Measurements from ENCODE around the gene ABCA3. TPM values are rescaled to one million over a fixed set of nuclear protein-coding genes. Genes with fewer than 3 reads are reported as not detected.
"Not testable (repeated sequence)": the region's sequence is repeated elsewhere in the genome, so short reads cannot be mapped to it uniquely, and the experiment has no call there.

The ABCA3 gene
- total and polyA plus RNA-seq, 11 donors: 6.7 to 16.5 (median 9.6) TPM

DNA sequence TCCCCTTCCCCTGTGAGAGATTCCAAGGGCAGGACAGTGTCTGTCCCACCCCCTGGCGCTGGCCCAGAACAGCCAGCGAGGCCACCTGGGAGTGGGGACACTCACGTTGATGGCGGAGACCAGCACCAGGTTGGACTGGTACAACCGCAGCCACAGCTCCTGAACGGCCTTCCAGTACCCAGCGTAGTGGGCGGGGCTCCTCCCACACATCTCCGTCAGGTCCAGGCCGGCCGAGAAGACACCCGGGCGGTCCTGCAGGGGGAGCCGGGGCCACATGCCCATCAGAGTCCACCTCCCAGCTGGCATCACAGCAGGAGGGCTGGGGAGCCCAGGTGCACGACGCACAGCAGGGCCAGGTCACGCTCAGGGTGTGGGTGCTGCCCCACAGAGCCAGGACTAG, 96.2 kb downstream of the ABCA3 start:
- ATAC-seq: peak in 1 of 4 donors; percentile 5
- TF ChIP-seq, protein P1, sequence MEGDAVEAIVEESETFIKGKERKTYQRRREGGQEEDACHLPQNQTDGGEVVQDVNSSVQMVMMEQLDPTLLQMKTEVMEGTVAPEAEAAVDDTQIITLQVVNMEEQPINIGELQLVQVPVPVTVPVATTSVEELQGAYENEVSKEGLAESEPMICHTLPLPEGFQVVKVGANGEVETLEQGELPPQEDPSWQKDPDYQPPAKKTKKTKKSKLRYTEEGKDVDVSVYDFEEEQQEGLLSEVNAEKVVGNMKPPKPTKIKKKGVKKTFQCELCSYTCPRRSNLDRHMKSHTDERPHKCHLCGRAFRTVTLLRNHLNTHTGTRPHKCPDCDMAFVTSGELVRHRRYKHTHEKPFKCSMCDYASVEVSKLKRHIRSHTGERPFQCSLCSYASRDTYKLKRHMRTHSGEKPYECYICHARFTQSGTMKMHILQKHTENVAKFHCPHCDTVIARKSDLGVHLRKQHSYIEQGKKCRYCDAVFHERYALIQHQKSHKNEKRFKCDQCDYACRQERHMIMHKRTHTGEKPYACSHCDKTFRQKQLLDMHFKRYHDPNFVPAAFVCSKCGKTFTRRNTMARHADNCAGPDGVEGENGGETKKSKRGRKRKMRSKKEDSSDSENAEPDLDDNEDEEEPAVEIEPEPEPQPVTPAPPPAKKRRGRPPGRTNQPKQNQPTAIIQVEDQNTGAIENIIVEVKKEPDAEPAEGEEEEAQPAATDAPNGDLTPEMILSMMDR (IDR thresholded peaks at IDR 0.05): no peak
- TF ChIP-seq POLR2A (IDR thresholded peaks at IDR 0.05): no peak
- Histone ChIP-seq H3K36me3 (peaks cover 5 to 83% (median 58%) of the 10 kb centered on the region in 9 donors), H3K4me1 (no peaks in the 10 kb centered on the region), H3K27ac (no peak overlapping the region), H3K27me3 (no peaks in the 10 kb centered on the region), H3K9me3 (no peaks in the 10 kb centered on the region), H3K4me3 (no peak overlapping the region)
- 67 to 80% (median 72%) methylated on average over 13 to 17 of the region's 17 CpGs for WGBS, 4 donors
- intact Hi-C loops (cut with DNase I): loop anchor here in 1 of 10 donors (10.0 kb wide), 1 partner anchor 90 kb away; the partner anchor contains the start of gene TRAF7
- no peak for DNase-seq

DNA sequence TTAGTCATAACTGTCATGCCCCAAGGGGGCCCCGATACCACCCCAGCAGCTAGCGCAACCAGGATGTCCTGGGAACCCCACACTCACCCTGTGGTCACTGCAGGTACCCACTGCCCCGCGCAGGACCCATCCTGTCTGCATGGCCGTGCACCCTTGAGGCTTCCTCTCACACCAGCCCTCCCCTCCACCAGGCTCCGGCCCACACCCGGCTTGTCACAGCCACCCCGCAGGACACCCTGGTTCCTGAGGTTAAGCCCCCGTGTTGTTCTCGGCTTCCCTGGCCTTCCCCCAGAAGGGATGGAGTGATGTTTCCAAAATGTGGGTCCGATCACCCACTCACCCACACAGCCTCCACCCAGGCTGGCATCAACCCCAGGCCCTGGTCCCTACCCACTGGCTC, 96.7 kb downstream of the ABCA3 start:
- H3K4me1 ChIP-seq: peaks cover 0 to under 1% (median 0%) of the 10 kb centered on the region in 12 donors
- H3K4me3 ChIP-seq: no peak overlapping the region
- H3K36me3 ChIP-seq: peaks cover 5 to 80% (median 60%) of the 10 kb centered on the region in 9 donors
- no peaks in the 10 kb centered on the region for H3K27me3 ChIP-seq
- ATAC-seq (no peak), DNase-seq (peak in 1 of 5 donors; percentile 22)
- WGBS, 4 donors: 95 to 97% (median 96%) methylated on average over 10 to 11 of the region's 11 CpGs
- no peaks in the 10 kb centered on the region for H3K9me3 ChIP-seq
- TF ChIP-seq, protein P1 (IDR thresholded peaks at IDR 0.05): no peak
- TF ChIP-seq POLR2A (IDR thresholded peaks at IDR 0.05): no peak
- intact Hi-C loops (cut with DNase I): loop anchor here in 1 of 10 donors (10.0 kb wide), 1 partner anchor 89 kb away; the partner anchor contains the start of gene TRAF7
- H3K27ac ChIP-seq: no peak overlapping the region

DNA sequence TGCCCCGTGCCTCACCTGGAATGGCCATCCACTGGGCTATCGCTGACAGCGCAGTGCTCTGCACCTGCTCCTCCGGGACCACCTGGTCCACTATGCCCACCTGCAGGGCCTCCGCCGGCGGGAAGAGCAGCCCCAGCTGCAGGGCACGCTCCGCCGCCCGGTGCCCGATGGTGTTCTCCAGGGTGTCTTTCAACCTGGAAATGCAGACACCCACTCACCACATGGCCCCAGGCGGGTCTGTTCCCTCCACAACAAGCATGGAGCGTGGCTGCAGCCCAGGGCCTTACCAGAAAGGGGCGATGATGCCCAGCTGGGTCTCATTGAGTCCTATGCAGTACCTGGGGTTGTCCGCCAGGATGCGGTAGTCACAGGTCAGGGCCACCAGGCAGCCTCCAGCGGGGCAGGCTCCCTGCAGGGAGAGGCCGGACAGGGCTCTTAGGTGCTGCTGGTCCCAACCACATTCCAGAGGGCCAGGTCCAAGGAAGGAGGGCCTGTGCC, 97.4 kb downstream of the ABCA3 start:
- no peaks in the 10 kb centered on the region for H3K27me3 ChIP-seq
- WGBS, 4 donors: 92 to 97% (median 94%) methylated on average over 5 to 19 of the region's 19 CpGs
- intact Hi-C loops (cut with DNase I): loop anchor here in 1 of 10 donors (10.0 kb wide), 1 partner anchor 88 kb away; the partner anchor contains the start of gene TRAF7
- ATAC-seq (no peak), DNase-seq (peak in 1 of 5 donors; percentile 22)
- TF ChIP-seq, protein P1 (IDR thresholded peaks at IDR 0.05): no peak
- no peak for TF ChIP-seq POLR2A (IDR thresholded peaks at IDR 0.05)
- H3K4me1 ChIP-seq: peaks cover 0 to 7% (median under 1%) of the 10 kb centered on the region in 12 donors
- H3K27ac ChIP-seq: no peak overlapping the region
- no peak overlapping the region for H3K4me3 ChIP-seq
- H3K36me3 ChIP-seq: peaks cover 5 to 73% (median 60%) of the 10 kb centered on the region in 9 donors
- H3K9me3 ChIP-seq: no peaks in the 10 kb centered on the region

DNA sequence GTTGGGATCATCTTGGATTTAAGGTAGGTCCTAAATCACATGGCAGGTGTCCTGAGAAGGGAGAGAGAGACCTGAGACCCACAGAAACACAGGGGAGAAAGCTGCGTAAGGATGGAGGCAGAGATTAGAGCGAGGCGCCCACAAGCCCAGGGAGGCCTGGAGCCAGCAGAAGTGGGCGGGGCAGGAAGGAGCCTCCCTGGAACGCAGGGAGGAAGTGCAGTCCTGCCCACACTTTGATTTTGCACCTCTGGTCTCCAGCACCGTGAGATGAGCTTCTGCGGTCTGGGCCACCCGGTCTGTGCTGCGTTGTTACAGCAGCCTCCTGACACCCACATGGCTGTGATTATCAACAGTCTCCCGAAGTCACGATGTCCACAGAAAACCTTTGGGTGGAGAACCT, 97.9 kb downstream of the ABCA3 start:
- no peak for ATAC-seq
- TF ChIP-seq, protein P1 (IDR thresholded peaks at IDR 0.05): no peak
- no peak for TF ChIP-seq POLR2A (IDR thresholded peaks at IDR 0.05)
- peaks cover 0 to 4% (median 0%) of the 10 kb centered on the region in 9 donors for H3K27me3 ChIP-seq
- intact Hi-C loops (cut with DNase I): loop anchor here in 1 of 10 donors (10.0 kb wide), 1 partner anchor 88 kb away; the partner anchor contains the start of gene TRAF7
- DNase-seq: peak in 1 of 5 donors; percentile 14
- WGBS, 4 donors: 61 to 81% (median 71%) methylated on average over 11 of the region's 11 CpGs
- H3K4me3 ChIP-seq: no peak overlapping the region
- H3K36me3 ChIP-seq: peaks cover 5 to 73% (median 60%) of the 10 kb centered on the region in 9 donors
- no peaks in the 10 kb centered on the region for H3K9me3 ChIP-seq
- H3K27ac ChIP-seq: no peak overlapping the region
- H3K4me1 ChIP-seq: peaks cover 0 to 12% (median 6%) of the 10 kb centered on the region in 12 donors

DNA sequence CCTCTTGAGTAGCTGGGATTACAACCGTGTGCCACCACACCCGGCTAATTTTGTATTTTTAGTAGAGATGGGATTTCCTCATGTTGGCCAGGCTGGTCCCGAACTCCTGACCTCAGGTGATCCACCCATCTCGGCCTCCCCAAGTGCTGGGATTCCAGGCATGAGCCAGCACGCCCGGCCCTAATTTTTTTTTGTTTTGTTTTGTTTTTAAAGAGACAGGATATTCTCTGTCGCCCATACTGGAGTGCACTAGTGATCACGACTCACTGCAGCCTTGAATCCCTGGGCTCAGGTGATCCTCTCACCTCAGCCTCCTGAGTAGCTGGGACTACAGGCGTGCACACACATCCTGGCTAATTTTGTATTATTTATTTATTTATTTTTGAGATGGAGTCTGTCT, 100.2 kb downstream of the ABCA3 start:
- not testable (repeated sequence) for H3K4me3 ChIP-seq, H3K27ac ChIP-seq, ATAC-seq, H3K9me3 ChIP-seq
- Histone ChIP-seq H3K36me3 (peaks cover 3 to 64% (median 50%) of the 10 kb centered on the region in 9 donors), H3K4me1 (peaks cover 0 to 31% (median 23%) of the 10 kb centered on the region in 12 donors), H3K27me3 (peaks cover 0 to 24% (median 6%) of the 10 kb centered on the region in 9 donors)
- peak in 1 of 5 donors; percentile 11 for DNase-seq
- 66 to 79% (median 73%) methylated on average over 9 of the region's 9 CpGs for WGBS, 4 donors
- intact Hi-C loops (cut with DNase I): loop anchor here in 1 of 10 donors (10.0 kb wide), 1 partner anchor 86 kb away; the partner anchor contains the start of gene TRAF7
